GM21367 (cell line): ENCODE measurements around the gene OR5B21.

Experiments
- ATAC-seq: cut with Tn5 transposase; IDR thresholded peaks from one replicate; pipeline ENCODE4 v1.9.1; 2021; ENCODE audit not compliant: unreplicated experiment

The OR5B21 gene

DNA sequence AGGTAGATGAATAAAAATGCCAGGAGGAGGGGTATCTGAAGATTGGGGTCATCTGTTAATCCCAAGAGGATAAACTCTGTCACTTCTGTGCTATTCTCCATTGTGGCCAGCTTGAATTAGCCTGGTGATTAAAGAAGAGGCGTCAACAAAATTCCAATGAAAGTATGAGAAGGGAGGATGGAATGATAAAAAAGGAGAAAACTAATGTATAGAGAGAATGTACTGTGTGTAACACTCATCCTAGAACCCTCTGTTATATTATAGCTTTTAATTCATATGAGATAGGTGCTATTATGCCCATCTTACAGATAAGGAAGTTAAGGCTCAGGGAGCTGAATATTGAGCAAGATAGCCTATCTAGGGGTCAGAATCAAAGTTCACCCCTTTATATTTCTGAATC lies at the start of gene OR5B21:
TSS of gene OR5B21 (minus strand) at position 101 of the 400 bp plus-strand sequence. CDS start at position 101, 0 bp downstream.
- ATAC-seq: no peak

DNA sequence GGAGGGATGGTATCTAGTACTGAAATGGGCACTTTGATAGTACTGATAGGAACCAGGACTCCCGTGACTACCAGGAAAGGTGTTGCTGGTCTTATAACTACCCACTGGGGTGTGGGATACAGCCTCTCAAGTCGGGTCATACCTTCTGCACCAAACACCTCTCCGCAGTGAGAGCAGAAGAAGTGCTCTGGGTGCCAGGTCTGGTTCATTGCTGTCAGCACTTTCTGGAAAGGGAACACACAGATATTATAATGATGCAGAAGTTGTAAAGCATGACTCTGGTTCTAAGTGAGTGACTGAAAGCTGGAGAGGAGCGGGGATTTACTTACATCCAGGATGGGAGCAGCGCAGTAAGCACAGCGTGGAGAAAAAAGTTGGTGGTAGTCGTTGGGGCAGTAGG lies 41.7 kb upstream of the OR5B21 start:
- no peak for ATAC-seq

DNA sequence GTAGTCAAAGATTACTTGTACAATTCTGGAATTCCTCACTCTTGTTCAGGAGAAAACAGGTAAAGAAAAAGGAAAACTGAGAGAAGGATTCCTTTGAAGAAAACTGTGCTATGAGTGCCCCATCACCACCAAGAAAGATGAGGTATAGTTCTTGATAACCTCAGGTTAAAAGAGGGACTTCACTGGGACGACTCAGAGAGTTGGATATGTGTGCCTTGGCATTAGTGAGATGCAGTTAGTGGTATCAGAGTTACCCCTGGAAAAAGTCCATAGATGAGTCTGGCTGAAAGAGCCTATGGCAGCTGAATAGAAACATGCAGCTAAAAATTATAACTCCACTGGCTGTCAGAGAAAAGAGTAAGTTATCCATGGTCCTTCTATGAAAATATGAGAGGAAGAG lies 38.9 kb upstream of the OR5B21 start:
- ATAC-seq: no peak

DNA sequence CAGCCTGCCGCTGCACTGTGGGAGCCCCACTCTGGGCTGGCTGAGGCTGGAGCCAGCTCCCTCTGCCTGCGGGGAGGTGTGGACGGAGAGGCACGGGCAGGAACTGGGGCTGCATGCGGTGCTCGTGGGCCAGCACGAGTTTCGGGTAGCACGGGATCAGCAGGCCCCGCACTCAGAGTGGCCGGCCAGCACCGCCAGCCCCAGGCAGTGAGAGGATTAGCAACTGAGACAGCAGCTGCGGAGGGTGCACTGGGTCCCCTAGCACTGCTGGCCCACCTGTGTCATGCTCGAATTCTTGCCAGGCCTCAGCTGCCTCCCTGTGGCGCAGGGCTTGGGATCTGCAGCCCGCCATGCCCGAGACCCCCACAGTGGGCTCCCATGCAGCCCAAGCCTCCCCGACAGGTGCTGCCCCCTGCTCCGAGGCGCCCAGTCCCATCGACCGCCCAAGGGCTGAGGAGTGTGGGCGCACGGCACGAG lies 24.0 kb upstream of the OR5B21 start:
- no peak for ATAC-seq

DNA sequence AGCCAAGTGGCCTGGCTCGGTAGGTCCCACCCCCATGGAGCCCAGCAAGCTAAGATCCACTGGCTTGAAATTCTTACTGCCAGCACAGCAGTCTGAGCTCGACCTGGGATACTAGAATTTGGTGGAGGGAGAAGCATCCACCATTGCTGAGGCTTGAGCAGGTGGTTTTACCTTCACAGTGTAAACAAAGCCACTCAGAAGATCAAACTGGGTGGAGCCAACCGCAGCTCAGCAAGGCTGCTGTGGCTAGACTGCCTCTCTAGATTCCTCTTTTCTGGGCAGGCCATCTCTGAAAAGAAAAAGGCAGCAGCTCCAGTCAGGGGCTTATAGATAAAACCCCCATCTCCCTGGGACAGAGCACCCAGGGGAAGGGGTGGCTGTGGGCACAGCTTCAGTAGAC lies 22.3 kb upstream of the OR5B21 start:
- ATAC-seq: no peak

DNA sequence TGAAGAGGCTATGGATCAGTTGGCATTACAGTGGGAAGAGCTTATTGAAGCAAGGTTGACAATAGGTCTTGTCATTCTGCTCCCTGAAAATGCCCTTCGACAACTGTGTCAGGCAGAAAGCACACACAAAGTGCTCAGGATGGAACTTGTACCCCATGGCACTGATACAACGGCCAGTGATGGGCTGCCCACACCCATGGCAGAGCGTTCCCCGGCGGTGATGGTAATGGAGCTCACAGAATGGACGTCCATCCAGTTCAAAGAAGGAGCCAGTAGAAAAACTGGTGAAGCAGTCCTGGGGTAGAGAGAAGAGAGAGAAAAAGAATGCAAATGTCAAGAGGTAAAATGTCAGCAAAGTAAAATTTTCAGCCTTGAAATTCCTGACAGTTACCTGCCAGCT lies 19.5 kb upstream of the OR5B21 start:
- no peak for ATAC-seq

DNA sequence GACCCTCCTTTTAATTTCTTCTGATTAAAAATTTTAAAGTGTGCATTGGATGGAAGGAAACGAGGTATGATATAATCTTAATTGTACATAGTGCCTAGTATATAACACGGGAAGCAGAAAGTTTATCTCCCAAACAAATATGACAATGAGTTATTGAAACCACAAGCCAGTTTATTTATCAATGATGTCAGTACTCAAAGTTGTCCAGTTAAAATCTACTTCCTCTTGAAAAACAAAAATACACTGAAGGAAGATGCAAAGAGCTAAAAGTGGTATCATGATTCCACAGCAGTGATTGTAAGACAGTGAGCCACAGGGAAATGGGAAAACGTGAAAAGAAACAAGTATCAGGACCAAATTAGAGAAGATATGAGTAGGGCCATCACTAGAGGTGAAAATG lies 18.8 kb upstream of the OR5B21 start:
- ATAC-seq: no peak

DNA sequence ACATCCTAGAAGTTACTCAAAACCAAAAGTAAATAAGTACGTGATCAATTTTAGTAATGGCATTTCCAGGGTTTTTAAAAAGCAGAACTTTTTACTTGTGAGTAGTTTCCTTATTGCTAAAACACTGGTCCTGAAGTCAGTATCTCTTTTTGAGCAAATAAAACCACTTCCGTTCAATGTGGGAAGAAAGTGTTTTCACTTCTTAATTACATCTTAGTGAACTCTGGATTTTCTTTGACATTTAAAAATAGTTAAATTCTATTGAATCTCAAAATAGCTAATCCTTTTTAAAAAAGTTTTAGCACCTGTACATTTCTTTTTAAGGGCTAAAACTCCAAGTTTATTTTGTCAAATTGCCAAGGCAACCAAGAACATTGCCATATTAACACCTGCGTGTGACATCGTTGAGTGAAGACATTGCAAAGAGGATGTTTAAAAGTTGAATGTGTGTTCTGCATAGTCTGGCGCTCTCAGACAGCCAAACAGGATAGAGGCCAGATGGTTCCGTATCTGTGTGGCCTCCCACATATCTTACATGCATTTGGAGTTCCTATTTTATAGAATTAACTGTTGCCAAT lies 17.2 kb upstream of the OR5B21 start:
- peak; percentile 81 for ATAC-seq

DNA sequence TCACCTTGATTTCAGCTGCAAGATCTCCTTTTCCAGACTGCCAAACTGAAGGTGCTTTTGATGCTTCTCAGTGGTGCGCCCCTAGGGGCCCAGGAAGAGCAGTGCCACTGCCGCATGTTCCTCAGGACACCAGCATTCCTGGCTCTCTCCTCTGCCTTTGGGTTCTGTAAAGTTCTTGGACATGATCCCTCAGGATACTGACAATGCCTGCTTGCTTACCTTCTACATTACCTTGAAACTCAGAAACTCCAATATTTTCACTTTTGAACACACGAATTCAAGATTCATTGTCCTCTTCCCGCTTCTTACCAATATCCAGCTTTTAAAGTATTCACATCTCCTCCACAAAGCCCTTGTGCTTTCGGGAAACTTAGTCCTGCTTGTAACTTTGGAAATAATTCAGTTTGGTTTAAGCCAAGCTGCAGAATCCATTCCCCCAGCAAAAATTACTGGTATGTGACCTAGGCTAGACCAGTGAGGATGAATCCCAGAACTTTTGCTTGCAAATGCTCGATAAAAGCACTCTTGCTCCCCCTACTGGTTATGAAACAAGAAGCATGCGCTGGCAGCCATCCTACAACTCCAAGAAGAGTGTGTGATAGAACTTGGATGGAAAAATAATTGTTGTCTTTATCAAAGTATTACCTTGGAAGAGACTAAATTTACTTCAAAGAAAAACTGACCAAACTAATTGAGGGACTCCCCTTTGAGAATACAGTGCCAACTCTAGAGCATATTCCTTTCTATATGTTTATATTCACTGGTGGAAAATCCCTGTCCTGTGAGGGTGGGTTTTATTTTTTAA lies 16.5 kb upstream of the OR5B21 start:
- ATAC-seq: peak; percentile 40

DNA sequence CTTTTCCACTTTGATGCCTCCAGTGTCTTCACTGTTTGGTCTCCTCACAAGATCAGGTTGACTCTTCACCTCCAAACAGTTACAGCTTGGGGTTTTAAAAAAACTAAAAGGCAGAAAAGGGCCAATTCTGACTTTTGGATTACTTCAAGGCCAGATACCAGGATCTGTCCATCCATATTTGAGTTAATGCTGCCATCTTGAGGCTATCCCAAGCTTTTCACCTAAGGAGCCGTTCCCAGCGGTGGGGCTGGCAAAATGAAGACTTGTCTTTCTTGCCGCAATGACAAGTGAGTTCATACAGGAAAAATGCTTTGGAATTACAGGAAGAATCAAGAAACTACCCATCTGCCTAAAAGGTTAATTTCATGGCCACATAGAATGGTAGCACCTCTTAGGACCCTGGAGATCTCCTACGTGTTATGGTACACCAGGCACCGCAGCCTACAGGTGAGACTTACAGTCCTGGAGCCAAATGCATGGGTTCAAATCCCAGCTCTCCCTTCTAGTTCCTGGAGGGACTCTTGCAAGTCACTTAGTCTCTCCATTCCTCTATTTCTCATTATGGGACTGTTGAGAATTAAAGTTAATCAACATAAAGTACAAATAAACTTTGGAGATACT lies 6.0 kb upstream of the OR5B21 start:
- ATAC-seq: no peak

DNA sequence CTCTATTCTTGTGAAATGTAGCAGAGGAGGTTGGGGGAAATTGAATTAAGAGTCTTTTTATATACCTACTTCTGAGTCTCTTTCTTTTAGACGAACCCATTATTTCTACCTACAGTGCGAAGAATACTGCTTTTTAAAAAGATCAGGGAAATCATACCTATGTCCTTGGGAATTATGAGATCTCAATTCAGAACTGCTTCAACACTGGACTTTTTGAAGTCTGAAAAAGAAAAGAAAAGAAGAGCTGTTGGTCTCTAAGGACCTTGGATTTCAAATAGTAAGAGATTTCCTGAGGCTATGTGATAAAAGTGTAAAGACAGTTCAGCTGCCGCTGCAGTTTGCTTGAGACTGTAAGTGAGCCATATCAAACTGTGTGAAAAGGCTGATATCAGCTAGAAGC lies 3.7 kb upstream of the OR5B21 start:
- no peak for ATAC-seq

DNA sequence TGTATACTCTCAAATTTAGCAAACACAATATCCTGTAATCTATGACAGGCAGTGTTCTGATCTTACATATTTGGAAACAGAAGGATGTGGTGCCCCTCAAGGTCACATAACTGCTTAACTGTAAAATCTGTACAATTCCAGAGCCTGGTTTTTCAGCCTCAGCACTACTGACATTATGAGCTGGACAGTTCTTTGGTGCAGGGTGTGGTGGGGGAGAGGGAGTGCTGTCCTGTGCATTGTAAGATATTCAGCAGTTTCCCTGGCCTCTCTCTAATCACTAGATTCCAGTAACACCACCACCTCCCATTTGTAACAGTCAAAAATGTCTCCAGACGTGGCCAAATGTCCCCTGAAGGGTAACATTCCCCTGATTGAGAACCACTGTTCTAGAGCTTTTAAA lies 1.8 kb upstream of the OR5B21 start:
- no peak for ATAC-seq

DNA sequence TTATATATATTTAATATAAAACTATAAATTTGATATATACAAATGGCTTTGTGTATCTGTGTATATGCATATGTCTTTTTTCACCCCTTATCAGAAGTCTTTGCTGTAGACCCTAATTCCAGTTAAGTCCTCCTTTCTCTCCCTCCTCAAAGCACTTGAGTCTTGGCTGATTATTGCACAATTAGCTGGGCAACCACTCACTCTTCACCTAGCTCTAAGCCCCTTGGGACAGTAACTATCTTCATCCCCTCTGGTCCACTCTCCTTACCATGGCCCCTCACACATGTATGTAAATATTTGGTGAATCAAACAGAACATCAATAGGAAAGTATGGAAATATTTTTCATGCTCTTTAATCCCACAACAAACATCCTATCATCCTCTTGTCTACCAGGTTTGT lies 909 bp upstream of the OR5B21 start:
- no peak for ATAC-seq

DNA sequence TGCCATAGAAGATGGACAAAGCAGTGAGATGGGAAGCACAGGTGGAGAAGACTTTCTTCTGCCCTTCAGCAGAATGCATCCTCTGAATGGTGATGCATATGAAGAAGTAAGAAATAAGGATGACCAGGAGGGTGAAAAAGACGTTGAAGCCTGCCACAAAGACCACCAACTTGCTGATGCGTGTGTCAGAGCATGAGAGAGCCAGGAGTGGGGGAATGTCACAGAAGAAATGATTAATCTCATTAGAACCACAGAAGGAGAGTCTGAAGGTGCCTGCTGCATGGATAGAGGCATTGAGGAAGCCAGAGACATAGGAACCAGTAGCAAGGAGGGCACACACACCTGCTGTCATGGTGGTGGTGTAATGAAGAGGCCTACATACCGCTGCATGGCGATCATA lies 550 bp downstream of the OR5B21 start:
- ATAC-seq: no peak

DNA sequence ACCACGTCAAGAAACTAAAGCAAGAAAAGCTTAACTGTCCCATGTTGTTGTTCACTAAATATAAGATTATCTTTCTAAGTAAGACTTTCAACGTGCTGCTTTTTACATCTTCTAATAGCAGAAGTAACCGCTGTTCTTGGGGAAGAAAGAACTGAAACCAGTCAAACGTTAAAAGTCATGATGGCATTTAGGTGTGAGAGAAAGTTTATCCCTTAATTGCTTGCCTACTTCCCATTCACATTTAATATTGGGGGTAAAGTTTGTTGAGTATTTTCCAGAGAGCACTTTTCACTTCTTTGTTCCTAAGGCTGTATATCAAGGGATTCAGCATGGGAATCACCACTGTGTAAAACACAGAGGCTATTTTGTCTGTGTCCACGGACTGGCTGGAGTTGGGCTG lies 970 bp downstream of the OR5B21 start:
- ATAC-seq: peak; percentile 56

DNA sequence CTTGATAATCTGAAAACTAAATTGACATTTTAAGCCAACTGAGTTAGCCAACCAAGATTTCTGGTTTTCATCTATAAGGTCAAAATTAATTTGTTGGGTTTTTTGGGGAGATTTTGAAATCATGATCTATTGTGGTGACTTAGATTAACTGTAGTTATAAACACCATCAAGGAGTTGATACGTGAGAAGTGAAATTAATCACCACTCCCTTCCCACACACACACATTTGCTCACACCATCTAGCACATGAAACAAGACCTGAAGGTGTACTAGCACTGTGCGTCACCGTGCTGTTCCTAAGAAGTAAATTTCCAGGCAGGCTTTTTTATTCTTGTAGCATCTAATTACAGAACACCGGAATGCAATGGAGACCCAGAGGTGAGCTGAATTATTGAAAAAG lies 2.1 kb downstream of the OR5B21 start:
- ATAC-seq: no peak

DNA sequence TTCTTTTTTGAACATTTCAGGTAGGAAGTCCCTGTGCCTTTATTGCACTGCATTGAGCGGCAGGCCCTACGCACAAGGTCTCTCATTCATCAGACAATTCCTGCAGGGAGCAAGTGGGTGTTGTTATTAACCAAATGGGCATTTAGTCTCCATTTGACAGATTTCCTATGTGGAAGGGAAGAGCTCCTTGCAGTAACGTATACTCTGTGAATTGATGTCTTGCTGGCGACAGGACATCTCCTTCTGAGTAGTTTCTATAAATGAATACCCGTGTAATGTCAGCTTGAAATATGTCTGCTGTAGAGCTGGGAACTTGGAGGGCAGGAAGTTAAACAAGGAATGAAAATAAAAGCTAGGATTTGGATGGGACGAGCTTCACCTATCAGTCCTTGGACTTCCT lies 3.7 kb downstream of the OR5B21 start:
- ATAC-seq: no peak

DNA sequence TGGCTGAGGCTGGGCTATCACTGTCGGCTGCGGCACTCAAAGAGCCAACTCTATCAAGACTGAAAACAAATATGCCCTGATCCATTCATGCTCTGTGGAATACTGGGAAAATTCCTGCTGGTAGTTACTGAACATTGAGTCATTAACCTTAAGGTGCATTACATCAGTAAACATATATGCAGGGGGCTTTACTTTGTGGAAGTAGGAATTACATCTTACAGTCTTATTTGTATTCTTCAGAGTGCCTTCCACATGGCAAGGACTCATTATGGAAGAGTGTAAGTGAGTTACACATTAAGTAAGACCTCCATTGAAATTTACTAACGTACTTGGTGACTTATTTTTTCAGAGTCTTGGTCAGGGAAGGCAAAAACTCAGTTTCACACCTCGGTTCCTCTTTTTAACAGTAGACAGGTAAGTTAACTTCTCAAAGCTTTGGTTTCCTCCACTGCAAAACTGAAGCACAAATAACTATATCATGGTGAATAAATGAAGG lies 4.5 kb downstream of the OR5B21 start:
- ATAC-seq: peak; percentile 87

DNA sequence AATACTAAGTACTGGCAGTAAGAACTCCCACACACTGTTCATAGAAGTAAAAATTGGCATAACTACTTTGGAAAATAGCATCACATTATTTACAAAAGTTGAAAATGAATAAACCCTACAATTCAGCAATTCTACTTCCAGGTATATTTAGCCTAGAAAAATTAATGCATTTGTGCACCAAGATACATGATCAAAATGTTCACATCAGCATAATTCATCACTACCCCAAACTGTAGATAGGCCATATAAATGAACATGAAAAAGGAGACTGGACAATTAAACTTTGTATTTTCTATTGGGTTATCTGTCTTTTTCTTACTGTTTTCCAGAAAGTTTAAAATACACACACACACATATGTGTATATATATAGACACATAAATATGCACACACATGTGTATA lies 5.9 kb downstream of the OR5B21 start:
- no peak for ATAC-seq

DNA sequence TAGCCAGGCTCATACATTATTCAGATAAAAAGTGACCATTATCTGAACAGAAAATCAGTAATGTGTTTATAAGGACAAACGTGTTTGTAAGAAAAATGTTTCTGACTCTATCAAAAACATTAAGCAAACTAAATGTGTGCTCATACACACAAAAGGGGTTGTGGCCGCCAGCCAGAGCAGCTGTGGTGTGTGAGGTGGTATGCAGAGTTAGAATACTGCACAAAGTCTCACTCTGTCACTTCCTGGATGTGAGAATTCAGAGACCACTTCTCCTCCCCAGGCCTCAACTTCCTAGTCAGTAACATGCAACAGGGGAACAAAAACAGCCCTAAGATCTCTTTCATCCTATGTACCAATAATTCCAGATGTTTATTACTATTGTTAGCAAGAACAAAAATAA lies 9.4 kb downstream of the OR5B21 start:
- no peak for ATAC-seq

DNA sequence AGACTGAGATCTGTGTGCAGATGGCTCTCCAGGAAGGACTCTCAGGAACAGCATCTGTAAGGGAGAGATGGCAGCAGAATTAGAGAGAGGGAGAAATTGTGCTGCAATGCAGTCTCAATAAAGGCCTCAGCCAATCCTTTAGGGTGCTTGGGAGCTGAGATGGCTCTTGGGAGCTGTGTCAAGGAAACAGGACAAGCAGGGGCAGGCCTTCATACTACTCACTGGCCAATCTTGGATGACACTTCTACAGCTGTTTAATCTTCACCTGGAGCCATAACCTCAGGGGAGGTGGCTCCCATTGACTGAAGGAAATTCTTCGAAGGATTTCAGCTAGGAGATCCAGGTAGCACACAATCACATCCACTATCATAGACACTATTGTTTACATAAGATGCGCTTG lies 10.0 kb downstream of the OR5B21 start:
- ATAC-seq: no peak

DNA sequence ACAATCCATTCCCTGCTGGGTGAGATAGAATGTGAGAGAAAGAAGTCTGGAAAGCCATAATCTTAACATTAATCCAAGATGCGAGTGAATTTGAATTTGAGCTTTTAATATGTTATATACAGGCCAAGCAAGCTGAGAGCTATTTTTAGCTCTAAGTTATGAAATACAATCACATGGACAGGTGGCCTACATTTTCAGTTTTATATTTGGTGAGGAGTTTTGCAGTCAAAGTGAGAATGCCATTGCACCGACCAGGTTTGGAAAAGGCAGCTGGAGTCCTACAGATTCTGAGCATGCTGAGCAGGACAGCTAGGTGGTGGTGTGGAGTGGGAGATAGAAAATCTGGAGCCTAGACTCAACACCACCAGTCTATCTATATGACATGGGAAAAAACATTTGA lies 12.0 kb downstream of the OR5B21 start:
- ATAC-seq: peak; percentile 44
